IPS-20b (cell line): ENCODE measurements around the gene GBP4.

Source experiments
- H3K27ac ChIP-seq: one replicate; pipeline ENCODE4 v1.5.1; 2013; ENCODE audit warnings: low read length
- H3K27me3 ChIP-seq: 2 replicates; pipeline ENCODE4 v1.6.1; 2013; ENCODE audit warnings: mild to moderate bottlenecking, low read length, inconsistent platforms; ENCODE audit not compliant: insufficient read depth
- H3K36me3 ChIP-seq: 2 replicates; pipeline ENCODE4 v1.6.1; 2013; ENCODE audit warnings: low read depth, mild to moderate bottlenecking, inconsistent platforms, low read length, moderate library complexity; ENCODE audit not compliant: insufficient read depth
- H3K4me1 ChIP-seq: 2 replicates; pipeline ENCODE4 v1.6.1; 2013; ENCODE audit warnings: mild to moderate bottlenecking, control low read depth, inconsistent platforms, low read length, moderate library complexity; ENCODE audit not compliant: insufficient read depth
- H3K4me3 ChIP-seq: 2 replicates; pipeline ENCODE4 v1.5.1; 2013; ENCODE audit warnings: mild to moderate bottlenecking, low read length, inconsistent platforms
- H3K9ac ChIP-seq: 2 replicates; pipeline ENCODE4 v1.6.1; 2013; ENCODE audit warnings: low read depth, mild to moderate bottlenecking, inconsistent platforms, low read length, moderate library complexity
- H3K9me3 ChIP-seq: 2 replicates; pipeline ENCODE4 v1.6.1; 2013; ENCODE audit warnings: mild to moderate bottlenecking, low read depth, low read length, inconsistent platforms; ENCODE audit not compliant: insufficient read depth

The GBP4 gene

GRCh38 chr1:89167590-89168230 is 31.0 kb downstream of the GBP4 start:
- Histone ChIP-seq H3K4me3 (no peak overlapping the region), H3K4me1 (no peaks in the 10 kb centered on the region), H3K9me3 (no peaks in the 10 kb centered on the region), H3K27me3 (no peaks in the 10 kb centered on the region), H3K9ac (no peak overlapping the region), H3K36me3 (no peaks in the 10 kb centered on the region), H3K27ac (no peak overlapping the region)

- Histone ChIP-seq H3K36me3 (no peaks in the 10 kb centered on the region), H3K4me3 (no peak overlapping the region), H3K9ac (no peak overlapping the region), H3K4me1 (no peaks in the 10 kb centered on the region), H3K9me3 (no peaks in the 10 kb centered on the region), H3K27ac (no peak overlapping the region), H3K27me3 (no peaks in the 10 kb centered on the region)
Observed at GRCh38 chr1:89166705-89167104, 32.0 kb downstream of the GBP4 start.

DNA sequence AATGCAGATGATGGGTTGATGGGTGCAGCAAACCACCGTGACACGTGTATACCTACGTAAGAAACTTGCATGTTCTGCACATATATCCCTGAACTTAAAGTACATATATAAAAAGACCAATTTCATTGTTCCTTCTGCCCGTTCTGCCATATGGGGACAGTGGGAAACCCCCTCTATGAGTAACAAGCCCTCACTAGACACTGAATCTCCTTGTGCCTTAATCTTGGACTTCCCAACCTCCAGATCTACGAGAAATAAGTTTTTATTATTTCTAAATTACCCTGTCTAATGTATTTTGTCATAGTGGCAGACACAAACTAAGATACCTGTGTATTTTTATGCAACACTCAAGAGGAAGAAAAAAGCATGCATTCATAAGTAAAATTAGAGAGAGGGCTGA is 32.9 kb downstream of the GBP4 start:
- no peaks in the 10 kb centered on the region for H3K36me3 ChIP-seq
- H3K27me3 ChIP-seq, result no peaks in the 10 kb centered on the region
- no peaks in the 10 kb centered on the region for H3K9me3 ChIP-seq
- no peaks in the 10 kb centered on the region for H3K4me1 ChIP-seq
- H3K4me3 ChIP-seq, result no peak overlapping the region
- H3K27ac ChIP-seq, result no peak overlapping the region
- H3K9ac ChIP-seq, result no peak overlapping the region

- no peaks in the 10 kb centered on the region for H3K9me3 ChIP-seq
- no peak overlapping the region for H3K27ac ChIP-seq
- no peaks in the 10 kb centered on the region for H3K36me3 ChIP-seq
- no peaks in the 10 kb centered on the region for H3K27me3 ChIP-seq
- no peaks in the 10 kb centered on the region for H3K4me1 ChIP-seq
- H3K9ac ChIP-seq, result no peak overlapping the region
- no peak overlapping the region for H3K4me3 ChIP-seq
Observed at GRCh38 chr1:89151047-89151446, 47.7 kb downstream of the GBP4 start.

DNA sequence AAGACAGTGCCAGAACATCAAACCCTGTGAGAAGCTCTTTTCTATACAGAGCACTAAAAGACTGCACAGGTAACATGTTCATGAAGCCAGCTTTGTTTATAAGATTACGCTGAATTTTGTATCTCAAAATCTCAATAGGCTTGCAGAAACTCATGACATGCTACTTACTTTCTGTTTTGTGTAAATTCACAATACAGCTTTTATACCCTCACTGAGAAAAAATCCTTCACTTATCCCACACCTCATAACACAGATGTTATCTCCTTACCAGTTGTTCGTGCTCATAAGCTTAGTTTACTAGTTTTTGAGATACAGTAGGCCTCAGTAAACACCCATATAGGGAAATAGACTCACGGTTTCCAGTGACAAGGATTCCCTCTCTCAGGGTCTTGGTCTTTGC is 48.8 kb downstream of the GBP4 start:
- no peaks in the 10 kb centered on the region for H3K36me3 ChIP-seq
- no peaks in the 10 kb centered on the region for H3K9me3 ChIP-seq
- no peak overlapping the region for H3K9ac ChIP-seq
- no peaks in the 10 kb centered on the region for H3K27me3 ChIP-seq
- H3K27ac ChIP-seq, result no peak overlapping the region
- H3K4me3 ChIP-seq, result no peak overlapping the region
- H3K4me1 ChIP-seq, result no peaks in the 10 kb centered on the region

DNA sequence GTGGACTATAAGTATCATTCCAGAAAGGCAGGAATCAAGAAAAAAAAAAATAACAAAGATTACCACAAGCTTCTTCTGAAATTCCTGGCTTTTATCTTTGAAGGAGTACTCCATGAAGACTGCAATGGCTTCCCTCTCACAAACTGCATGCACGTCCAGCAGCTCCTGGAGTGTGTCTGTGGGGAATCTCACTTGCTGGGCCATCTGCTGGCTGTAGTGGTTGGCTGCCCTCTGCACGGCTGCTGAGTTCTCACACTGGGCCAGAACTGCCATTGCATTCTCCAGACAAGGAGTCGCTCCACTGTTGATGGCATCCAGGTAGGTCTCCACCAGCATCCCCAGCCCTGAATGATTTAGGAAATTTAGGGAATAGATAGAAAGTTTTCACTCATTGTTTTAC is 49.5 kb downstream of the GBP4 start:
- Histone ChIP-seq H3K4me1 (no peaks in the 10 kb centered on the region), H3K9me3 (no peaks in the 10 kb centered on the region), H3K4me3 (no peak overlapping the region), H3K27me3 (no peaks in the 10 kb centered on the region), H3K27ac (no peak overlapping the region), H3K9ac (no peak overlapping the region), H3K36me3 (no peaks in the 10 kb centered on the region)

DNA sequence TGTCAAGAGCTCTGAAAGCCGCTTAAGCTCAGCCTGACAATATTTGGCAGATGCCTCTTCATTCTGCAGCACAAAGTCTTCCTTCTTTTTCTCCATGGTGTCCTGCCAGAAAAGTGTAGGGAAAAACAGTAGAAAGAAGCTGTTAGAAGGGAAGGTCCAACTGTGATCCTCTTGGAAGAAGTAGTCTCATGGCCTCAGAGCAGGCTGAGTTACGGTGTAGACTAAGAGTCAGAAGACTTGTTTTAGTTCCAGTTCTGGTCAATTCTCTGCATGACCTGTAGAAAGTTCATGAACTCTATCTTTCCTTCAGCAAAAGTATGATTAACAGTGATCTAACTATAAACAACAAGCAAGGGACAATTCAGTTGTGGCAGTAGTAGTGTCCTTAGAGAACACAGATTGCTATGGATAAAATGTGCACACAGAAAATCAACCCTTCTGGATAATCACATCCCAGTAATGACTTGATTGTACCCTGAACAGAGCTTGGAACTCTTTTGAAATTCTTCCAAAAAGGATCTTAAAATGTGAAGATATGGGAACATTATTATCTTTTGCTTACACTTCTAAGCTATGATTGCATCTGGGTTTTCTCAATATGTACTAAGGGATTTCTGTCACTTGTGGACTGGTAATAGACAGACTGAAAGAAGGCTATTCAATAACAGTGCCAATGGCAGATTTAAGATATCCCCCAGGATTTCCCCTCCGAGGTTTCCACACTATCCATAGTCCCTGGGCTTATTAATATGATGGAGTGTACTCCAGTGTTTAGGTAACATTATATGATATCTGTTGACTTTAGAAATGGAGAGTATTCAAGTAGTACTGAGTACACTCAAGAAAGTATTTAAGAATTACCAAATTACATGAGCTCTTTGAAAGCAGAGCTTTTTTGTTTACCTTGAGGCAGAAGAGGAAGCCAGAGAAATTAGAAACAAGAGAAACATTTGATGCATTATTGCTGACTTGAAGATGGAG is 50.8 kb downstream of the GBP4 start:
- no peak overlapping the region for H3K4me3 ChIP-seq
- H3K36me3 ChIP-seq, result no peaks in the 10 kb centered on the region
- H3K9me3 ChIP-seq, result no peaks in the 10 kb centered on the region
- no peak overlapping the region for H3K9ac ChIP-seq
- no peak overlapping the region for H3K27ac ChIP-seq
- no peaks in the 10 kb centered on the region for H3K27me3 ChIP-seq
- H3K4me1 ChIP-seq, result no peaks in the 10 kb centered on the region

- Histone ChIP-seq H3K4me1 (no peaks in the 10 kb centered on the region), H3K36me3 (no peaks in the 10 kb centered on the region), H3K4me3 (no peak overlapping the region), H3K27me3 (no peaks in the 10 kb centered on the region), H3K9ac (no peak overlapping the region), H3K27ac (no peak overlapping the region), H3K9me3 (no peaks in the 10 kb centered on the region)
Observed at GRCh38 chr1:89146721-89147120, 52.0 kb downstream of the GBP4 start.

- no peaks in the 10 kb centered on the region for H3K27me3 ChIP-seq
- no peaks in the 10 kb centered on the region for H3K4me1 ChIP-seq
- H3K4me3 ChIP-seq, result no peak overlapping the region
Observed at GRCh38 chr1:89143484-89143883, 55.3 kb downstream of the GBP4 start.

GRCh38 chr1:89142160-89142559 is 56.6 kb downstream of the GBP4 start:
- Histone ChIP-seq H3K27me3 (no peaks in the 10 kb centered on the region), H3K4me1 (no peaks in the 10 kb centered on the region), H3K27ac (no peak overlapping the region), H3K9me3 (no peaks in the 10 kb centered on the region), H3K9ac (no peak overlapping the region), H3K4me3 (no peak overlapping the region), H3K36me3 (no peaks in the 10 kb centered on the region)

More at GRCh38 chr1:89143484-89143883, 55.3 kb downstream of the GBP4 start:
- H3K36me3 ChIP-seq, result no peaks in the 10 kb centered on the region
- H3K9ac ChIP-seq, result no peak overlapping the region
- H3K27ac ChIP-seq, result no peak overlapping the region
- H3K9me3 ChIP-seq, result no peaks in the 10 kb centered on the region

- no peak overlapping the region for H3K9ac ChIP-seq
Observed at GRCh38 chr1:89133747-89134146, 65.0 kb downstream of the GBP4 start.

More at GRCh38 chr1:89133747-89134146, 65.0 kb downstream of the GBP4 start:
- Histone ChIP-seq H3K27me3 (no peaks in the 10 kb centered on the region), H3K27ac (no peak overlapping the region), H3K36me3 (no peaks in the 10 kb centered on the region), H3K4me1 (no peaks in the 10 kb centered on the region), H3K9me3 (no peaks in the 10 kb centered on the region), H3K4me3 (no peak overlapping the region)
